ENCODE results near the gene CCDC91. TPM values are rescaled to one million over a fixed set of nuclear protein-coding genes. Genes with fewer than 3 reads are reported as not detected.

CCDC91 gene
- polyA plus RNA-seq, 1 donor from 2014 or later, result 11.6 TPM

DNA sequence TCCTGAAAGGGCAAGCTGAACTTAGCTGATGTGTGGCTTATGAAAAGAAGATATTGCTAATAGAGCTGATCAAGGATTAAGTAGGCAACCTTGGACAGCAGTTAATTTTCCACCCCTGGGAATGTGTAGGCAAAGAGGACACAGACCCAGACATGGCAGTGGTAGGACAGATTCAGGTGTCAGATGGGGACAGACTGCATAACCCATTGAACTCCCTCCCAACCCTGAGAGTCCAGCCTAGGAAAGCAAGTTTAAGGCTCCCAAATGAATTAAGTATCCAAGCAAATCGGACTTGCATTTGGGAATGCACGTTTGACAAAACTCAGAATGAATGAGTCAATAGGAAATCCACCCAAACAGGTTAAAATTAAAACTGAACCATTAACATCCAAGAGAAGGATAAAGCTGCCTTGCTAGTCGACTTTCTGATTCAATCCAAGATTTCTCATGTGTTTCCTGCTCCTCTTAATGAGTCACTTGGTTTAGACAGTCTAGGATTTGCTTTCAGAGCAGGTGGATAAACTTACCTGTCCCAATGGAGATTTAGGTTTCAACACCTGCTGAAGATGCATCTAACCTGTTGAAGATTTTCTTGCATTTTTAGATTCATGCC is 385.4 kb downstream of the CCDC91 start:
- no peaks in the 10 kb centered on the region for H3K36me3 ChIP-seq (ENCODE audit: insufficient read depth, low read length)
- H3K27ac ChIP-seq (ENCODE audit: low read length), result no peak overlapping the region
- no peak overlapping the region for H3K4me3 ChIP-seq (ENCODE audit: low read length)
- no peaks in the 10 kb centered on the region for H3K27me3 ChIP-seq (ENCODE audit: insufficient read depth, low read depth, low read length)
- H4K20me1 ChIP-seq (ENCODE audit: insufficient read depth), result no peaks in the 10 kb centered on the region
- no peak overlapping the region for H3K9ac ChIP-seq (ENCODE audit: low read length)
- TF ChIP-seq, protein P1, sequence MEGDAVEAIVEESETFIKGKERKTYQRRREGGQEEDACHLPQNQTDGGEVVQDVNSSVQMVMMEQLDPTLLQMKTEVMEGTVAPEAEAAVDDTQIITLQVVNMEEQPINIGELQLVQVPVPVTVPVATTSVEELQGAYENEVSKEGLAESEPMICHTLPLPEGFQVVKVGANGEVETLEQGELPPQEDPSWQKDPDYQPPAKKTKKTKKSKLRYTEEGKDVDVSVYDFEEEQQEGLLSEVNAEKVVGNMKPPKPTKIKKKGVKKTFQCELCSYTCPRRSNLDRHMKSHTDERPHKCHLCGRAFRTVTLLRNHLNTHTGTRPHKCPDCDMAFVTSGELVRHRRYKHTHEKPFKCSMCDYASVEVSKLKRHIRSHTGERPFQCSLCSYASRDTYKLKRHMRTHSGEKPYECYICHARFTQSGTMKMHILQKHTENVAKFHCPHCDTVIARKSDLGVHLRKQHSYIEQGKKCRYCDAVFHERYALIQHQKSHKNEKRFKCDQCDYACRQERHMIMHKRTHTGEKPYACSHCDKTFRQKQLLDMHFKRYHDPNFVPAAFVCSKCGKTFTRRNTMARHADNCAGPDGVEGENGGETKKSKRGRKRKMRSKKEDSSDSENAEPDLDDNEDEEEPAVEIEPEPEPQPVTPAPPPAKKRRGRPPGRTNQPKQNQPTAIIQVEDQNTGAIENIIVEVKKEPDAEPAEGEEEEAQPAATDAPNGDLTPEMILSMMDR (IDR thresholded peaks at IDR 0.05; ENCODE audit: poor library complexity, severe bottlenecking), result no peak
- TF ChIP-seq, protein P2, sequence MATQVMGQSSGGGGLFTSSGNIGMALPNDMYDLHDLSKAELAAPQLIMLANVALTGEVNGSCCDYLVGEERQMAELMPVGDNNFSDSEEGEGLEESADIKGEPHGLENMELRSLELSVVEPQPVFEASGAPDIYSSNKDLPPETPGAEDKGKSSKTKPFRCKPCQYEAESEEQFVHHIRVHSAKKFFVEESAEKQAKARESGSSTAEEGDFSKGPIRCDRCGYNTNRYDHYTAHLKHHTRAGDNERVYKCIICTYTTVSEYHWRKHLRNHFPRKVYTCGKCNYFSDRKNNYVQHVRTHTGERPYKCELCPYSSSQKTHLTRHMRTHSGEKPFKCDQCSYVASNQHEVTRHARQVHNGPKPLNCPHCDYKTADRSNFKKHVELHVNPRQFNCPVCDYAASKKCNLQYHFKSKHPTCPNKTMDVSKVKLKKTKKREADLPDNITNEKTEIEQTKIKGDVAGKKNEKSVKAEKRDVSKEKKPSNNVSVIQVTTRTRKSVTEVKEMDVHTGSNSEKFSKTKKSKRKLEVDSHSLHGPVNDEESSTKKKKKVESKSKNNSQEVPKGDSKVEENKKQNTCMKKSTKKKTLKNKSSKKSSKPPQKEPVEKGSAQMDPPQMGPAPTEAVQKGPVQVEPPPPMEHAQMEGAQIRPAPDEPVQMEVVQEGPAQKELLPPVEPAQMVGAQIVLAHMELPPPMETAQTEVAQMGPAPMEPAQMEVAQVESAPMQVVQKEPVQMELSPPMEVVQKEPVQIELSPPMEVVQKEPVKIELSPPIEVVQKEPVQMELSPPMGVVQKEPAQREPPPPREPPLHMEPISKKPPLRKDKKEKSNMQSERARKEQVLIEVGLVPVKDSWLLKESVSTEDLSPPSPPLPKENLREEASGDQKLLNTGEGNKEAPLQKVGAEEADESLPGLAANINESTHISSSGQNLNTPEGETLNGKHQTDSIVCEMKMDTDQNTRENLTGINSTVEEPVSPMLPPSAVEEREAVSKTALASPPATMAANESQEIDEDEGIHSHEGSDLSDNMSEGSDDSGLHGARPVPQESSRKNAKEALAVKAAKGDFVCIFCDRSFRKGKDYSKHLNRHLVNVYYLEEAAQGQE (IDR thresholded peaks at IDR 0.05; ENCODE audit: borderline replicate concordance), result no peak
- TF ChIP-seq MXI1 (conservative IDR thresholded peaks at IDR 0.05; ENCODE audit: poor library complexity, severe bottlenecking) (no peak), EZH2 (IDR thresholded peaks at IDR 0.05; ENCODE audit: borderline replicate concordance, insufficient read depth, low read length, poor library complexity, severe bottlenecking) (no peak), RAD21 (conservative IDR thresholded peaks at IDR 0.05) (no peak), SMC3 (conservative IDR thresholded peaks at IDR 0.05; ENCODE audit: poor library complexity) (no peak), EP300 (conservative IDR thresholded peaks at IDR 0.05; ENCODE audit: poor library complexity, severe bottlenecking) (no peak), TAF1 (IDR thresholded peaks at IDR 0.05; ENCODE audit: low read depth) (no peak), POLR2AphosphoS5 (IDR thresholded peaks at IDR 0.05) (no peak)
- no peak overlapping the region for H3K4me2 ChIP-seq (ENCODE audit: low read length)
- no peaks in the 10 kb centered on the region for H3K79me2 ChIP-seq (replicated peaks; ENCODE audit: insufficient read depth, low read length)
- H3K9me2 ChIP-seq (ENCODE audit: insufficient read depth, low read length), result no peaks in the 10 kb centered on the region
- H3K9me3 ChIP-seq (ENCODE audit: low read length), result no peaks in the 10 kb centered on the region
- H2AFZ ChIP-seq (ENCODE audit: low read depth, low read length), result no peak overlapping the region
- H3F3A ChIP-seq (ENCODE audit: insufficient read depth, low read length, poor library complexity, severe bottlenecking), result no peaks in the 10 kb centered on the region

DNA sequence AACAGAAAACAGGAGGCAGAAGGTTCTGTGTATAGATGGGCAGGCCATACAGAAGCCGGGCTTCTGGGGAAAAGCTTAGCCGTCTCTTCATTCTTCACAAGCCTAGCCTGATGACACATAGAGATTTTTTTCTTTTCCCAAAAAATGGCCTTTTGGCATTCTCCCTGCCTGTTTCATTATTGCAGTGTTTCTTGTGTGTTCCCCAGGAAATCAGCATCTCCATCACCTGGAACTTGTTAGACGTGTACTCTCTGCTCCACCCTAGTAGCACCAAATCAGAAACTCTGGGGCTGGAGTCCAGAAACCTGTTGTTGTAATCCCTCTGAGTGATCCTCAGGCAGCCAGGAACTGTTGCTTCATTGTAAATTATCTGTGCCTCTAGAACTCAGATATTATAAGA is 388.1 kb downstream of the CCDC91 start:
- Histone ChIP-seq H4K20me1 (ENCODE audit: insufficient read depth) (no peaks in the 10 kb centered on the region), H3K4me3 (ENCODE audit: low read length) (no peak overlapping the region), H3F3A (ENCODE audit: insufficient read depth, low read length, poor library complexity, severe bottlenecking) (no peaks in the 10 kb centered on the region), H3K27me3 (ENCODE audit: insufficient read depth, low read depth, low read length) (no peaks in the 10 kb centered on the region), H3K27ac (ENCODE audit: low read length) (no peak overlapping the region), H3K9me2 (ENCODE audit: insufficient read depth, low read length) (no peaks in the 10 kb centered on the region), H3K9me3 (ENCODE audit: low read length) (no peaks in the 10 kb centered on the region), H3K9ac (ENCODE audit: low read length) (no peak overlapping the region), H3K36me3 (ENCODE audit: insufficient read depth, low read length) (no peaks in the 10 kb centered on the region), H3K79me2 (replicated peaks; ENCODE audit: insufficient read depth, low read length) (no peaks in the 10 kb centered on the region), H2AFZ (ENCODE audit: low read depth, low read length) (no peak overlapping the region), H3K4me2 (ENCODE audit: low read length) (no peak overlapping the region)
- TF ChIP-seq, protein P1 (IDR thresholded peaks at IDR 0.05; ENCODE audit: poor library complexity, severe bottlenecking), result no peak
- TF ChIP-seq POLR2AphosphoS5 (IDR thresholded peaks at IDR 0.05), result no peak

Data from neural cell (in vitro differentiated cells).